ENCODE results near the gene FIBIN. TPM values are rescaled to one million over a fixed set of nuclear protein-coding genes. Genes with fewer than 3 reads are reported as not detected.

The FIBIN gene
- total RNA-seq, 1 donor from 2014 or later = 27.3 TPM

GRCh38 chr11:26985470-26985869, 8.4 kb upstream of the FIBIN start:
- Histone ChIP-seq H3K4me3 (no peak overlapping the region), H3K9me3 (peaks cover 3% of the 10 kb centered on the region), H3K36me3 (no peaks in the 10 kb centered on the region), H3K27me3 (no peaks in the 10 kb centered on the region), H3K27ac (peak overlapping the region; percentile 30), H3K4me1 (no peaks in the 10 kb centered on the region)
- intact Hi-C loops (cut with DNase I) = no loop called here
- ATAC-seq = no peak
- no peak for TF ChIP-seq CTCF (IDR thresholded peaks at IDR 0.05)
- DNase-seq = no peak

GRCh38 chr11:26985943-26986342, 8.0 kb upstream of the FIBIN start:
- no peak for ATAC-seq
- no peaks in the 10 kb centered on the region for H3K27me3 ChIP-seq
- H3K9me3 ChIP-seq = peaks cover 3% of the 10 kb centered on the region
- H3K4me3 ChIP-seq = no peak overlapping the region
- no peaks in the 10 kb centered on the region for H3K4me1 ChIP-seq
- TF ChIP-seq CTCF (IDR thresholded peaks at IDR 0.05) = no peak
- no peaks in the 10 kb centered on the region for H3K36me3 ChIP-seq
- peak overlapping the region; percentile 30 for H3K27ac ChIP-seq
- DNase-seq = no peak
- intact Hi-C loops (cut with DNase I) = no loop called here

- no peak overlapping the region for H3K4me3 ChIP-seq
- no peak for DNase-seq
- no peaks in the 10 kb centered on the region for H3K27me3 ChIP-seq
- no peak for ATAC-seq
- no peaks in the 10 kb centered on the region for H3K9me3 ChIP-seq
- H3K4me1 ChIP-seq = peaks cover 8% of the 10 kb centered on the region
- H3K27ac ChIP-seq = peak overlapping the region; percentile 30
- intact Hi-C loops (cut with DNase I) = no loop called here
- no peaks in the 10 kb centered on the region for H3K36me3 ChIP-seq
- TF ChIP-seq CTCF (IDR thresholded peaks at IDR 0.05) = no peak
These were observed 6.6 kb upstream of the FIBIN start for GRCh38 chr11:26987272-26987671.

GRCh38 chr11:26987731-26988130, 6.2 kb upstream of the FIBIN start:
- intact Hi-C loops (cut with DNase I) = no loop called here
- no peak for TF ChIP-seq CTCF (IDR thresholded peaks at IDR 0.05)
- H3K9me3 ChIP-seq = no peaks in the 10 kb centered on the region
- no peak overlapping the region for H3K27ac ChIP-seq
- H3K36me3 ChIP-seq = no peaks in the 10 kb centered on the region
- H3K4me1 ChIP-seq = peaks cover 8% of the 10 kb centered on the region
- ATAC-seq (no peak), DNase-seq (no peak)
- no peak overlapping the region for H3K4me3 ChIP-seq
- H3K27me3 ChIP-seq = no peaks in the 10 kb centered on the region

- TF ChIP-seq CTCF (IDR thresholded peaks at IDR 0.05) = no peak
- intact Hi-C loops (cut with DNase I) = no loop called here
- Histone ChIP-seq H3K27ac (peak overlapping the region; percentile 68), H3K27me3 (peaks cover 11% of the 10 kb centered on the region), H3K36me3 (no peaks in the 10 kb centered on the region), H3K4me3 (no peak overlapping the region), H3K9me3 (no peaks in the 10 kb centered on the region), H3K4me1 (peaks cover 8% of the 10 kb centered on the region)
- peak; percentile 20 for ATAC-seq
- no peak for DNase-seq
These were observed 1.8 kb upstream of the FIBIN start for GRCh38 chr11:26992031-26992541.

GRCh38 chr11:26994631-26995095, 751 bp downstream of the FIBIN start:
- intact Hi-C loops (cut with DNase I) = no loop called here
- Histone ChIP-seq H3K27me3 (peaks cover 11% of the 10 kb centered on the region), H3K27ac (peak overlapping the region; percentile 68), H3K36me3 (no peaks in the 10 kb centered on the region), H3K9me3 (no peaks in the 10 kb centered on the region), H3K4me3 (peak overlapping the region; percentile 51), H3K4me1 (peaks cover 8% of the 10 kb centered on the region)
- peak; percentile 56 for DNase-seq
- peak; percentile 41 for ATAC-seq
- TF ChIP-seq CTCF (IDR thresholded peaks at IDR 0.05) = no peak
